Prostate gland (tissue), 2 donors: Measurements from ENCODE around the gene ASXL2. TPM values are rescaled to one million over a fixed set of nuclear protein-coding genes. Genes with fewer than 3 reads are reported as not detected.

Source experiments
- DNase-seq: peaks from one replicate; pipeline ENCODE4 v3.0.0-alpha.2; 2019; ENCODE audit warnings: low spot score
- H3K27ac ChIP-seq, 2 donors: fragments of 200-600 bp; sonication (generic); 2 replicates each; pipeline ENCODE4 v1.5.1; 2017 to 2019
- H3K27me3 ChIP-seq: fragments of 200-600 bp; sonication (generic); replicated peaks from 2 replicates; pipeline ENCODE4 v1.5.1; 2019; ENCODE audit not compliant: insufficient read depth
- H3K36me3 ChIP-seq, 2 donors: fragments of 200-600 bp; sonication (generic); 1 replicate in 1 of 2; 2 replicates in 1 of 2; pipeline versions ENCODE4 v1.5.1 to v1.8.1; 2017 to 2019
- H3K4me1 ChIP-seq: fragments of 200-600 bp; sonication (generic); replicated peaks from 2 replicates; pipeline ENCODE4 v1.5.1; 2019
- H3K4me3 ChIP-seq, 2 donors: fragments of 200-600 bp; sonication (generic); 2 replicates each; pipeline ENCODE4 v1.5.1; 2017 to 2019
- H3K9me3 ChIP-seq: fragments of 200-600 bp; sonication (generic); 2 replicates; pipeline ENCODE4 v1.5.1; 2017
- POLR2A ChIP-seq: fragments of 450-650 bp; IDR thresholded peaks from one replicate; pipeline ENCODE4 v1.6.1; 2016; ENCODE audit warnings: antibody characterized with exemption, mild to moderate bottlenecking
- POLR2AphosphoS5 ChIP-seq: sonication (generic); formaldehyde crosslinking; IDR thresholded peaks from one replicate; pipeline ENCODE4 v1.6.1; 2017; ENCODE audit warnings: antibody characterized with exemption
- WGBS: methylation state at CpG from one replicate; pipeline ENCODE4 v1.1.5; 2018; 5-methylcytosine and 5-hydroxymethylcytosine counted together
- intact Hi-C: fragments of 100-400 bp; cut with DNase I; formaldehyde crosslinking; loops from one replicate; pipeline ENCODE4 v1.14.2; 2022
- total RNA-seq, 2 donors: library from RNA; depleted of rRNA; stranded (reverse); fragments of >200 nt; gene quantifications; one replicate each; pipeline ENCODE4 v1.1.0, GENCODE V29; 2016
- TF ChIP-seq, protein P1 (sequence below), 4 experiments: fragments of 200-600 bp in 2 of 4; fragments of 450-650 bp in 2 of 4; sonication (generic) in 2 of 4; IDR thresholded peaks; 1 replicate in 3 of 4; 2 replicates in 1 of 4; pipeline ENCODE4 v1.5.1; 2016 to 2019; ENCODE audit warnings: antibody characterized with exemption in 4 of 4, mild to moderate bottlenecking in 2 of 4, moderate library complexity in 2 of 4

Gene ASXL2
- total RNA-seq, 2 donors from 2014 or later = 15.8 to 36.1 TPM

GRCh38 chr2:25817630-25818029 is 60.7 kb downstream of the ASXL2 start:
- no peaks in the 10 kb centered on the region for H3K9me3 ChIP-seq

DNA sequence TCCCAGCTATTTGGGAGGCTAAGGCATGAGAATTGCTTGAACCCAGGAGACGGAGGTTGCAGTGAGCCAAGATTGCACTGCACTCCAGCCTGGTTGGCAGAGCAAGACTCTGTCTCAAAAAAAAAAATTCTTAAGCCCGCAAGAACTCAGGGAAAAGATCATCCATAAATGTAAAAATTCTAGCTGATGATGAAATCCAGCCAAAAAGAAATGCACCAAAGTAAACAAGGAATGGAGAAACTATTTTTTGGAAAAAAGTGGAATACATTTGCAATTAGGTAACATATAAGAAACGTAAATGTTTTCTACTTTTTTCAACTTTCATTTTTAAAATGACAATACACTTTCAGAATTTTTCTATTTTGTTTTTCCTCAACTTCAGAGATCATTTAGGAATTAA is 61.3 kb downstream of the ASXL2 start:
- intact Hi-C loops = no loop called here
- no peaks in the 10 kb centered on the region for H3K27me3 ChIP-seq
- TF ChIP-seq, protein P1, sequence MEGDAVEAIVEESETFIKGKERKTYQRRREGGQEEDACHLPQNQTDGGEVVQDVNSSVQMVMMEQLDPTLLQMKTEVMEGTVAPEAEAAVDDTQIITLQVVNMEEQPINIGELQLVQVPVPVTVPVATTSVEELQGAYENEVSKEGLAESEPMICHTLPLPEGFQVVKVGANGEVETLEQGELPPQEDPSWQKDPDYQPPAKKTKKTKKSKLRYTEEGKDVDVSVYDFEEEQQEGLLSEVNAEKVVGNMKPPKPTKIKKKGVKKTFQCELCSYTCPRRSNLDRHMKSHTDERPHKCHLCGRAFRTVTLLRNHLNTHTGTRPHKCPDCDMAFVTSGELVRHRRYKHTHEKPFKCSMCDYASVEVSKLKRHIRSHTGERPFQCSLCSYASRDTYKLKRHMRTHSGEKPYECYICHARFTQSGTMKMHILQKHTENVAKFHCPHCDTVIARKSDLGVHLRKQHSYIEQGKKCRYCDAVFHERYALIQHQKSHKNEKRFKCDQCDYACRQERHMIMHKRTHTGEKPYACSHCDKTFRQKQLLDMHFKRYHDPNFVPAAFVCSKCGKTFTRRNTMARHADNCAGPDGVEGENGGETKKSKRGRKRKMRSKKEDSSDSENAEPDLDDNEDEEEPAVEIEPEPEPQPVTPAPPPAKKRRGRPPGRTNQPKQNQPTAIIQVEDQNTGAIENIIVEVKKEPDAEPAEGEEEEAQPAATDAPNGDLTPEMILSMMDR (IDR thresholded peaks at IDR 0.05) = no peak
- TF ChIP-seq POLR2A = no peak
- no peak for TF ChIP-seq POLR2AphosphoS5
- H3K36me3 ChIP-seq = no peaks in the 10 kb centered on the region
- H3K4me1 ChIP-seq = no peaks in the 10 kb centered on the region
- H3K9me3 ChIP-seq = no peaks in the 10 kb centered on the region
- no peak overlapping the region for H3K27ac ChIP-seq
- no peak overlapping the region for H3K4me3 ChIP-seq
- 93% methylated on average over 3 of the region's 3 CpGs for WGBS
- DNase-seq = no peak

More at GRCh38 chr2:25817630-25818029, 60.7 kb downstream of the ASXL2 start:
- no peak for DNase-seq
- Histone ChIP-seq H3K36me3 (no peaks in the 10 kb centered on the region), H3K4me3 (no peak overlapping the region), H3K27me3 (no peaks in the 10 kb centered on the region), H3K27ac (no peak overlapping the region), H3K4me1 (no peaks in the 10 kb centered on the region)
- intact Hi-C loops = no loop called here
- TF ChIP-seq POLR2A (no peak), POLR2AphosphoS5 (no peak)
- TF ChIP-seq, protein P1 (IDR thresholded peaks at IDR 0.05) = no peak

- 93% methylated on average over 6 of the region's 6 CpGs for WGBS
- no peak overlapping the region for H3K4me3 ChIP-seq
- intact Hi-C loops = no loop called here
- DNase-seq = no peak
- TF ChIP-seq, protein P1 (IDR thresholded peaks at IDR 0.05) = no peak
- H3K9me3 ChIP-seq = no peaks in the 10 kb centered on the region
- no peaks in the 10 kb centered on the region for H3K27me3 ChIP-seq
- no peak overlapping the region for H3K27ac ChIP-seq
- H3K4me1 ChIP-seq = no peaks in the 10 kb centered on the region
- H3K36me3 ChIP-seq = no peaks in the 10 kb centered on the region
Observed at GRCh38 chr2:25816249-25816648, 62.0 kb downstream of the ASXL2 start.

GRCh38 chr2:25814681-25815080 is 63.6 kb downstream of the ASXL2 start:
- no peaks in the 10 kb centered on the region for H3K36me3 ChIP-seq
- no peaks in the 10 kb centered on the region for H3K4me1 ChIP-seq
- TF ChIP-seq, protein P1 (IDR thresholded peaks at IDR 0.05) = no peak
- TF ChIP-seq POLR2AphosphoS5 (no peak), POLR2A (no peak)
- no peak overlapping the region for H3K27ac ChIP-seq
- no peaks in the 10 kb centered on the region for H3K27me3 ChIP-seq
- no peak overlapping the region for H3K4me3 ChIP-seq
- intact Hi-C loops = no loop called here
- no peaks in the 10 kb centered on the region for H3K9me3 ChIP-seq
- no peak for DNase-seq
- 48% methylated on average over 1 of the region's 1 CpG for WGBS

GRCh38 chr2:25810428-25810827 is 67.9 kb downstream of the ASXL2 start:
- H3K27ac ChIP-seq = no peak overlapping the region
- H3K36me3 ChIP-seq = no peaks in the 10 kb centered on the region
- DNase-seq = no peak
- TF ChIP-seq POLR2A (no peak), POLR2AphosphoS5 (no peak)
- TF ChIP-seq, protein P1 (IDR thresholded peaks at IDR 0.05) = no peak
- H3K4me3 ChIP-seq = no peak overlapping the region
- H3K9me3 ChIP-seq = no peaks in the 10 kb centered on the region
- no peaks in the 10 kb centered on the region for H3K4me1 ChIP-seq
- no peaks in the 10 kb centered on the region for H3K27me3 ChIP-seq
- intact Hi-C loops = no loop called here
- WGBS = 94% methylated on average over 5 of the region's 5 CpGs
